Testis (tissue), 2 donors: Measurements from ENCODE around the gene PSMA3.
A peak's percentile ranks its signal among the peaks of the same experiment; 100 is the strongest.

Source experiments
- CTCF ChIP-seq, 3 experiments: fragments of 450-650 bp in 2 of 3; fragments of 200-600 bp in 1 of 3; sonication (generic) in 1 of 3; IDR thresholded peaks; one replicate each; pipeline ENCODE4 v1.5.1; 2016 to 2019; ENCODE audit warnings: antibody characterized with exemption in 3 of 3, mild to moderate bottlenecking in 2 of 3, moderate library complexity in 1 of 3
- POLR2A ChIP-seq: fragments of 450-650 bp; IDR thresholded peaks from one replicate; pipeline ENCODE4 v1.6.1; 2017; ENCODE audit warnings: antibody characterized with exemption, mild to moderate bottlenecking, moderate library complexity

- peak in 1 of 3 experiments; percentile 8 for TF ChIP-seq CTCF (IDR thresholded peaks at IDR 0.05)
- TF ChIP-seq POLR2A, result peak; percentile 29
Observed at GRCh38 chr14:58244556-58245387, at the start of gene PSMA3.
